Cardiac fibroblast (primary cell): ENCODE data around the gene DZANK1.

Source experiments
- DNase-seq, 2 donors: peaks; one replicate each; pipeline versions ENCODE4 v3.0.0 to v3.0.0-alpha.2; 2010; ENCODE audit warnings: low read depth in 2 of 2
- H3K4me3 ChIP-seq, 2 donors: replicated peaks in 1 of 2; 1 replicate in 1 of 2; 2 replicates in 1 of 2; pipeline ENCODE4 v1.5.1; 2011; ENCODE audit warnings: low read depth in 2 of 2, low read length in 2 of 2, mild to moderate bottlenecking in 2 of 2, moderate library complexity in 1 of 2
- CTCF ChIP-seq: IDR thresholded peaks from one replicate; pipeline ENCODE4 v1.5.1; 2011; ENCODE audit warnings: low read depth, mild to moderate bottlenecking, low read length, inconsistent platforms

The DZANK1 gene

GRCh38 chr20:18416486-18416885, 50.3 kb downstream of the DZANK1 start:
- TF ChIP-seq CTCF, result no peak
- no peak overlapping the region for H3K4me3 ChIP-seq
- DNase-seq, result no peak

DNA sequence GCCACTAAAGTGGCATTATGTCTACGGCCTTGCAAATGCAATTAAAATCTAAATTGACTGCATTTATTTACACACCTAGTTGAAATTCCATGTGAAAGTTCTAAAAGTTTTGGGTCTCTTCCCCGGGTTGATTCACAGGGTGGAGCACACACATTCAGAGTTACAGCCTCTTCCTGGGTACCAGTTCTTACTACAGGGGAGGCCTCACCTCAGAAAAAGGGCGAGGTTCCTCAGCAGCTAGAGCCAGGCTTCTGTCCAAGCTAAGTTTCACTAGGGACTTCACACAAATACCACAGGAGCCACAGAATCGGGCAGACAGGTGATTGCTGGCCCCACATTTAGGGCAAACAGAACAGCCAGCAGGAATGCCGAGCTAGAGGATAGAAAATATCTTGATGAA, 52.7 kb downstream of the DZANK1 start:
- H3K4me3 ChIP-seq, result no peak overlapping the region
- DNase-seq, result no peak
- TF ChIP-seq CTCF, result no peak

- DNase-seq, result no peak
- no peak for TF ChIP-seq CTCF
- no peak overlapping the region for H3K4me3 ChIP-seq
Observed at GRCh38 chr20:18412221-18412901, 54.5 kb downstream of the DZANK1 start.

DNA sequence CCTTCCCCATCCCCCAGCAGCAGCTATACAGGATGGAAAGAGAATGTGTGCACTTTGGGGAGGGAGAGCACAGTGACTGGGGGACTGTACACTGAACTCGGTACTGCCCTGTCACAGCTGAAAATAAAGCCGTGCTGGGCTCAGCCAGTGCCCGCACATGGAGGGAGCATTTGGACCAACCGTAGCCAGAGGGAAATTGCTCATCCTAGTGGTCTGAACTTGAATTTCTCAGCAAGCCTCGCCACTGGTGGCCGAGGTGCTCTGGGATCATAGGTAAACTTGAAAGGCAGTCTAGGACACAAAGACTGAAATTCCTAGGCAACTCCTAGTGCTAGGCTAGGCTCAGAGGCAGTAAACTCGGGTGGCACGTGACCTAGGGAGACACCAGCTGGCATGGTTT, 61.0 kb downstream of the DZANK1 start:
- no peak for TF ChIP-seq CTCF
- no peak for DNase-seq

GRCh38 chr20:18404172-18404571, 62.7 kb downstream of the DZANK1 start:
- DNase-seq, result no peak
- TF ChIP-seq CTCF, result no peak
- H3K4me3 ChIP-seq, result no peak overlapping the region

More for the DNA sequence above, 61.0 kb downstream of the DZANK1 start:
- H3K4me3 ChIP-seq, result no peak overlapping the region

DNA sequence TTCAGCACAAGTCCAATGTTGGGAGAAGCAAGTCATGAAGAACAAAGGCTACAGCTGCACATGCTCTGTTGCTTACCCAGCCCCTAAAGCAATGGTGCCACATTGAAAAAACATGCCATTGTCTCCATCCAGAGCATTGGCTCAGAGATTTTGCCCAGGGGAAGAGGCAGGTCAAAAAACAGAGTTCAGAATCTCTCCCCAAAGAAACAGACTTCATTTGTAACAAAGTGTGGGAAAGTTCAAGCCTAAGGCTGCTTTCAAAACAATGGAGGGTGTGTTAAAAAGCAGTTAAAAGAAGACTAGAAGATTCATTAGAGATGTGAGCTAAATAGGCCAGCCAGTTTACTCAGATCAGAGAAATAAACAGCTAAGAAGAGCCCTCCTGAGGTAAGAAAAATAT, 63.6 kb downstream of the DZANK1 start:
- TF ChIP-seq CTCF, result no peak
- DNase-seq, result no peak
- no peak overlapping the region for H3K4me3 ChIP-seq

DNA sequence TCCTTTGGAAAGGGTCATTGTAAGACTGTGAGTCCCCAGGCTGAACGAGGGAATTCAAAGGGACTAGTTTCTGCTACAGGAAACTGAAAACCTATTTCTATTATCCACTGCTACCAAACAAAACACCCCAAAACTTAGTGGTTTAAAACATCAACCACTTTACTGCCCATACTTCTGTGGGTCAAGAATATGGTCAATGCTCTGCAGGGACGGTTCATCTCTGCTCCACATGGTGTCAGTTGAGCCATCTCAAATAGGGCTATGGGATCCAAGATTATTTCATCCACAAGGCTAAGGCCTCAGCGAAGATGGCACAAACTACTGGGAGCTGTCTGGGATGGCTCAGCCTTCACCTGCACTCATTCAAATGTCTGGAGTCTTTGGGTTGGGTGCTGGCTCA, 65.5 kb downstream of the DZANK1 start:
- H3K4me3 ChIP-seq, result no peak overlapping the region
- DNase-seq, result no peak
- TF ChIP-seq CTCF, result no peak
